ENCODE data around the gene GRK5. TPM values are rescaled to one million over a fixed set of nuclear protein-coding genes. Genes with fewer than 3 reads are reported as not detected.

Gene GRK5
- total RNA-seq, 2 donors from 2014 or later, result 3.4 to 4.9 TPM

GRCh38 chr10:119201233-119201632 is 6.1 kb upstream of the GRK5 start:
- DNase-seq (no peak), ATAC-seq (no peak)
- WGBS, 2 donors, result 36 to 57% methylated on average over 1 of the region's 1 CpG
- intact Hi-C loops (cut with DNase I), result no loop called here
- H3K9me3 ChIP-seq, result no peaks in the 10 kb centered on the region
- H3K36me3 ChIP-seq (replicated peaks in 1 of 2; ENCODE audit: insufficient read depth in 1 of 2, low read depth in 2 of 2), result no peaks in the 10 kb centered on the region
- no peaks in the 10 kb centered on the region for H3K27me3 ChIP-seq
- H3K4me1 ChIP-seq, result peaks cover 6% of the 10 kb centered on the region
- TF ChIP-seq POLR2A (IDR thresholded peaks at IDR 0.05), result no peak
- no peak for TF ChIP-seq CTCF (IDR thresholded peaks at IDR 0.05)
- H3K27ac ChIP-seq, result no peak overlapping the region
- H3K4me3 ChIP-seq, result no peak overlapping the region

- 56 to 63% methylated on average over 4 of the region's 4 CpGs for WGBS, 2 donors
- TF ChIP-seq CTCF (IDR thresholded peaks at IDR 0.05), result no peak
- no peak for TF ChIP-seq POLR2A (IDR thresholded peaks at IDR 0.05)
Measured at GRCh38 chr10:119203006-119203405, 4.4 kb upstream of the GRK5 start.

GRCh38 chr10:119205894-119206602 is 1.3 kb upstream of the GRK5 start:
- no peaks in the 10 kb centered on the region for H3K9me3 ChIP-seq
- 32 to 37% methylated on average over 11 to 17 of the region's 17 CpGs for WGBS, 2 donors
- H3K36me3 ChIP-seq (replicated peaks in 1 of 2; ENCODE audit: insufficient read depth in 1 of 2, low read depth in 2 of 2), result no peaks in the 10 kb centered on the region
- TF ChIP-seq CTCF (IDR thresholded peaks at IDR 0.05) (no peak), POLR2A (IDR thresholded peaks at IDR 0.05) (peak in 2 of 3 donors; percentile 12 to 31)
- H3K27me3 ChIP-seq, result no peaks in the 10 kb centered on the region
- ATAC-seq (peak; percentile 21), DNase-seq (peak in 3 of 4 donors; percentile 58 to 66 (median 60))
- peaks cover 19% of the 10 kb centered on the region for H3K4me1 ChIP-seq
- no peak overlapping the region for H3K4me3 ChIP-seq
- intact Hi-C loops (cut with DNase I), result no loop called here
- peak overlapping the region; percentile 81 to 98 (median 96) for H3K27ac ChIP-seq

More at GRCh38 chr10:119203006-119203405, 4.4 kb upstream of the GRK5 start:
- no peak overlapping the region for H3K27ac ChIP-seq
- ATAC-seq, result no peak
- H3K9me3 ChIP-seq, result no peaks in the 10 kb centered on the region
- no peaks in the 10 kb centered on the region for H3K27me3 ChIP-seq
- H3K4me3 ChIP-seq, result no peak overlapping the region
- H3K4me1 ChIP-seq, result peaks cover 9% of the 10 kb centered on the region
- DNase-seq, result no peak
- H3K36me3 ChIP-seq (replicated peaks in 1 of 2; ENCODE audit: insufficient read depth in 1 of 2, low read depth in 2 of 2), result no peaks in the 10 kb centered on the region
- intact Hi-C loops (cut with DNase I), result no loop called here

- Histone ChIP-seq H3K36me3 (replicated peaks in 1 of 2; ENCODE audit: insufficient read depth in 1 of 2, low read depth in 2 of 2) (no peaks in the 10 kb centered on the region), H3K27me3 (no peaks in the 10 kb centered on the region), H3K27ac (peak overlapping the region; percentile 81 to 98 (median 96)), H3K9me3 (no peaks in the 10 kb centered on the region), H3K4me1 (peaks cover 19% of the 10 kb centered on the region), H3K4me3 (peak overlapping the region; percentile 27 to 75)
- TF ChIP-seq POLR2A (IDR thresholded peaks at IDR 0.05) (peak in 2 of 3 donors; percentile 46 to 49), CTCF (IDR thresholded peaks at IDR 0.05) (peak; percentile 19 to 91 (median 76))
- DNase-seq (peak; percentile 61 to 77 (median 64)), ATAC-seq (peak; percentile 72)
- intact Hi-C loops (cut with DNase I), result no loop called here
- 1% methylated on average over 73 of the region's 97 CpGs; no CpG with 5 or more reads in 1 of the 2 donors for WGBS, 2 donors
Measured at GRCh38 chr10:119206603-119207365, 587 bp upstream of the GRK5 start.
